HEK293T (cell line): ENCODE data around the gene SPATA20.

Source experiments
- ARNT ChIP-seq: fragments of 450-650 bp; IDR thresholded peaks from 2 replicates; pipeline ENCODE4 v1.6.1; 2017; ENCODE audit warnings: mild to moderate bottlenecking
- CTBP1 ChIP-seq: fragments of 450-650 bp; IDR thresholded peaks from 2 replicates; pipeline ENCODE4 v1.6.1; 2016; ENCODE audit warnings: borderline replicate concordance
- ELF4 ChIP-seq: fragments of 450-650 bp; IDR thresholded peaks from 2 replicates; pipeline ENCODE4 v1.6.1; 2017; ENCODE audit warnings: antibody characterized with exemption
- FOXM1 ChIP-seq: fragments of 450-650 bp; IDR thresholded peaks from 2 replicates; pipeline ENCODE4 v1.6.1; 2017; ENCODE audit warnings: mild to moderate bottlenecking, borderline replicate concordance
- HDGF ChIP-seq: fragments of 450-650 bp; IDR thresholded peaks from 2 replicates; pipeline ENCODE4 v1.6.1; 2017; ENCODE audit warnings: antibody characterized with exemption, borderline replicate concordance
- SP1 ChIP-seq: fragments of 450-650 bp; IDR thresholded peaks from 2 replicates; pipeline ENCODE4 v1.6.1; 2017
- ZNF384 ChIP-seq: fragments of 450-650 bp; IDR thresholded peaks from 2 replicates; pipeline ENCODE4 v1.6.1; 2016

GRCh38 chr17:50502301-50502990, 44.5 kb upstream of the SPATA20 start:
- TF ChIP-seq FOXM1 (no peak), ZNF384 (no peak), ELF4 (no peak), CTBP1 (no peak), SP1 (no peak), ARNT (no peak), HDGF (no peak)
